GM23338 (cell line): ENCODE measurements around the gene BEND7. TPM values are rescaled to one million over a fixed set of nuclear protein-coding genes. Genes with fewer than 3 reads are reported as not detected.
A peak's percentile ranks its signal among the peaks of the same experiment; 100 is the strongest.

ENCODE experiments used
- ATAC-seq: fragments of 200-7000 bp; cut with Tn5 transposase; 3 replicates; pipeline ENCODE4 v1.9.1; 2020
- DNase-seq: peaks from one replicate; pipeline ENCODE4 v3.0.0-alpha.2; 2015; ENCODE audit warnings: low spot score
- H2AFZ ChIP-seq: fragments of 200-600 bp; sonication (generic); 2 replicates; pipeline ENCODE4 v1.8.0; 2016; ENCODE audit warnings: antibody characterized with exemption, mild to moderate bottlenecking, moderate library complexity
- H3F3A ChIP-seq: fragments of 200-600 bp; sonication (generic); replicated peaks from 2 replicates; pipeline ENCODE4 v1.8.0; 2017; ENCODE audit warnings: antibody characterized with exemption, mixed run types, low read depth
- H3K27ac ChIP-seq: fragments of 200-600 bp; sonication (generic); 2 replicates; pipeline ENCODE4 v1.6.1; 2016; ENCODE audit warnings: low read depth
- H3K27me3 ChIP-seq: fragments of 200-600 bp; sonication (generic); 2 replicates; pipeline ENCODE4 v1.8.0; 2016; ENCODE audit warnings: mild to moderate bottlenecking, mixed run types, moderate library complexity; ENCODE audit not compliant: insufficient read depth
- H3K36me3 ChIP-seq: fragments of 200-600 bp; sonication (generic); 2 replicates; pipeline ENCODE4 v1.8.0; 2016; ENCODE audit warnings: mild to moderate bottlenecking; ENCODE audit not compliant: insufficient read depth
- H3K4me1 ChIP-seq: fragments of 200-600 bp; sonication (generic); 2 replicates; pipeline ENCODE4 v1.8.0; 2016; ENCODE audit warnings: mild to moderate bottlenecking, moderate library complexity; ENCODE audit not compliant: insufficient read depth
- H3K4me2 ChIP-seq: fragments of 200-600 bp; sonication (generic); 2 replicates; pipeline ENCODE4 v1.7.1; 2017; ENCODE audit warnings: mixed run types
- H3K4me3 ChIP-seq: fragments of 200-600 bp; sonication (generic); 2 replicates; pipeline ENCODE4 v1.6.1; 2016; ENCODE audit warnings: mixed run types
- H3K79me2 ChIP-seq: fragments of 200-600 bp; sonication (generic); replicated peaks from 2 replicates; pipeline ENCODE4 v1.8.0; 2017; ENCODE audit warnings: mild to moderate bottlenecking; ENCODE audit not compliant: insufficient read depth
- H3K9me2 ChIP-seq: fragments of 200-600 bp; sonication (generic); 2 replicates; pipeline ENCODE4 v1.8.0; 2017; ENCODE audit not compliant: insufficient read depth
- H4K20me1 ChIP-seq: fragments of 200-600 bp; sonication (generic); replicated peaks from 2 replicates; pipeline ENCODE4 v1.8.0; 2017; ENCODE audit warnings: mild to moderate bottlenecking; ENCODE audit not compliant: insufficient read depth
- H3K27ac Mint-ChIP-seq: 2 replicates; pipeline ENCODE4 v1.8.0; 2020; ENCODE audit warnings: inconsistent platforms, mild to moderate bottlenecking, moderate library complexity, mixed read lengths
- H3K27me3 Mint-ChIP-seq: 3 replicates; pipeline ENCODE4 v1.8.0; 2022; ENCODE audit warnings: low read depth, mild to moderate bottlenecking, moderate library complexity, mixed read lengths, inconsistent platforms; ENCODE audit not compliant: insufficient read depth, poor library complexity
- H3K36me3 Mint-ChIP-seq: 3 replicates; pipeline ENCODE4 v1.8.0; 2021; ENCODE audit warnings: low read depth, mild to moderate bottlenecking, inconsistent platforms, moderate library complexity, mixed read lengths
- H3K4me1 Mint-ChIP-seq: 3 replicates; pipeline ENCODE4 v1.8.0; 2020; ENCODE audit warnings: mild to moderate bottlenecking, inconsistent platforms, mixed read lengths
- H3K4me3 Mint-ChIP-seq: 3 replicates; pipeline ENCODE4 v1.8.0; 2021; ENCODE audit warnings: moderate library complexity, mild to moderate bottlenecking, inconsistent platforms, mixed read lengths
- H3K9me3 Mint-ChIP-seq: 3 replicates; pipeline ENCODE4 v1.8.0; 2020; ENCODE audit warnings: moderate library complexity, mild to moderate bottlenecking, inconsistent platforms, mixed read lengths
- CREB1 ChIP-seq: fragments of 250-450 bp; sonication (Bioruptor Pico); IDR thresholded peaks from 2 replicates; pipeline ENCODE4 v1.5.0; 2020; ENCODE audit warnings: low read depth, mild to moderate bottlenecking, moderate library complexity
- CTCF ChIP-seq, 2 experiments: fragments of 200-600 bp in 1 of 2; sonication (generic) in 1 of 2; conservative IDR thresholded peaks; 2 replicates each; pipeline versions ENCODE4 v1.5.1 to v1.6.1; 2016 to 2017; ENCODE audit warnings: antibody characterized with exemption in 2 of 2, low read depth in 2 of 2, mild to moderate bottlenecking in 2 of 2, moderate library complexity in 1 of 2
- ETS1 ChIP-seq: IDR thresholded peaks from 2 replicates; pipeline ENCODE4 v1.6.1; 2016; ENCODE audit warnings: antibody characterized with exemption
- JUNB ChIP-seq: IDR thresholded peaks from one replicate; pipeline ENCODE4 v1.6.1; 2016; ENCODE audit warnings: antibody characterized with exemption; ENCODE audit not compliant: unreplicated experiment
- NANOG ChIP-seq: IDR thresholded peaks from 2 replicates; pipeline ENCODE4 v1.6.1; 2016; ENCODE audit warnings: antibody characterized with exemption, borderline replicate concordance
- STAT1 ChIP-seq: IDR thresholded peaks from one replicate; pipeline ENCODE4 v1.6.1; 2016; ENCODE audit warnings: antibody characterized with exemption; ENCODE audit not compliant: unreplicated experiment
- ZNF114 ChIP-seq: fragments of 250-450 bp; sonication (Bioruptor Pico); IDR thresholded peaks from 2 replicates; pipeline ENCODE4 v1.5.0; 2020; ENCODE audit warnings: mild to moderate bottlenecking, moderate library complexity
- polyA plus RNA-seq: library from polyadenylated mRNA; unstranded; fragments of >200 nt; fragmentation: Nextera tagmentation; extraction: Ambion mirVana; gene quantifications from 2 replicates; pipeline ENCODE4 v1.2.1, GENCODE V29; 2016
- total RNA-seq: library from RNA; depleted of rRNA; stranded (reverse); fragments of >200 nt; shearing (Covaris generic); gene quantifications from 2 replicates; pipeline ENCODE4 v1.2.3, GENCODE V29; 2014
- TF ChIP-seq, protein P1 (sequence below): fragments of 250-450 bp; sonication (Bioruptor Pico); IDR thresholded peaks from 2 replicates; pipeline ENCODE4 v1.5.0; 2020; ENCODE audit warnings: mild to moderate bottlenecking, moderate library complexity

The BEND7 gene
- total and polyA plus RNA-seq, 2 experiments from 2014 or later: 3.1 to 9.6 TPM

GRCh38 chr10:13518076-13518692 lies 10.6 kb downstream of the BEND7 start:
- TF ChIP-seq CTCF (conservative IDR thresholded peaks at IDR 0.05; ENCODE audit: low read depth in 2 of 2): peak; percentile 67 to 81
- no peak for TF ChIP-seq NANOG
- Histone ChIP-seq H3K79me2 (no peaks in the 10 kb centered on the region), H2AFZ (no peak overlapping the region), H3K27me3 (no peaks in the 10 kb centered on the region), H3K36me3 (no peaks in the 10 kb centered on the region), H3K27ac (no peak overlapping the region), H3K4me3 (no peak overlapping the region), H4K20me1 (no peaks in the 10 kb centered on the region), H3F3A (no peaks in the 10 kb centered on the region), H3K9me2 (no peaks in the 10 kb centered on the region), H3K4me2 (no peak overlapping the region), H3K4me1 (0 out of 2 replicates have a peak, but pooled peaks cover 3% of the 10 kb centered on the region)
- Mint-ChIP-seq H3K4me1 (peaks cover 12% of the 10 kb centered on the region), H3K4me3 (no peak overlapping the region), H3K27ac (0 out of 2 replicates have a peak overlapping the region, but pooled peaks have one; percentile 63), H3K9me3 (no peaks in the 10 kb centered on the region), H3K36me3 (no peaks in the 10 kb centered on the region), H3K27me3 (peaks cover 3% of the 10 kb centered on the region)
- peak; percentile 96 for ATAC-seq
- DNase-seq: peak; percentile 74

- Mint-ChIP-seq H3K36me3 (no peaks in the 10 kb centered on the region), H3K4me3 (no peak overlapping the region)
- H4K20me1 ChIP-seq: no peaks in the 10 kb centered on the region
- TF ChIP-seq ZNF114 (CRISPR knock-in tag) (no peak), ETS1 (no peak), STAT1 (no peak), CTCF (conservative IDR thresholded peaks at IDR 0.05; ENCODE audit: low read depth in 2 of 2) (no peak), JUNB (no peak), CREB1 (CRISPR knock-in tag) (no peak)
- TF ChIP-seq, protein P1, sequence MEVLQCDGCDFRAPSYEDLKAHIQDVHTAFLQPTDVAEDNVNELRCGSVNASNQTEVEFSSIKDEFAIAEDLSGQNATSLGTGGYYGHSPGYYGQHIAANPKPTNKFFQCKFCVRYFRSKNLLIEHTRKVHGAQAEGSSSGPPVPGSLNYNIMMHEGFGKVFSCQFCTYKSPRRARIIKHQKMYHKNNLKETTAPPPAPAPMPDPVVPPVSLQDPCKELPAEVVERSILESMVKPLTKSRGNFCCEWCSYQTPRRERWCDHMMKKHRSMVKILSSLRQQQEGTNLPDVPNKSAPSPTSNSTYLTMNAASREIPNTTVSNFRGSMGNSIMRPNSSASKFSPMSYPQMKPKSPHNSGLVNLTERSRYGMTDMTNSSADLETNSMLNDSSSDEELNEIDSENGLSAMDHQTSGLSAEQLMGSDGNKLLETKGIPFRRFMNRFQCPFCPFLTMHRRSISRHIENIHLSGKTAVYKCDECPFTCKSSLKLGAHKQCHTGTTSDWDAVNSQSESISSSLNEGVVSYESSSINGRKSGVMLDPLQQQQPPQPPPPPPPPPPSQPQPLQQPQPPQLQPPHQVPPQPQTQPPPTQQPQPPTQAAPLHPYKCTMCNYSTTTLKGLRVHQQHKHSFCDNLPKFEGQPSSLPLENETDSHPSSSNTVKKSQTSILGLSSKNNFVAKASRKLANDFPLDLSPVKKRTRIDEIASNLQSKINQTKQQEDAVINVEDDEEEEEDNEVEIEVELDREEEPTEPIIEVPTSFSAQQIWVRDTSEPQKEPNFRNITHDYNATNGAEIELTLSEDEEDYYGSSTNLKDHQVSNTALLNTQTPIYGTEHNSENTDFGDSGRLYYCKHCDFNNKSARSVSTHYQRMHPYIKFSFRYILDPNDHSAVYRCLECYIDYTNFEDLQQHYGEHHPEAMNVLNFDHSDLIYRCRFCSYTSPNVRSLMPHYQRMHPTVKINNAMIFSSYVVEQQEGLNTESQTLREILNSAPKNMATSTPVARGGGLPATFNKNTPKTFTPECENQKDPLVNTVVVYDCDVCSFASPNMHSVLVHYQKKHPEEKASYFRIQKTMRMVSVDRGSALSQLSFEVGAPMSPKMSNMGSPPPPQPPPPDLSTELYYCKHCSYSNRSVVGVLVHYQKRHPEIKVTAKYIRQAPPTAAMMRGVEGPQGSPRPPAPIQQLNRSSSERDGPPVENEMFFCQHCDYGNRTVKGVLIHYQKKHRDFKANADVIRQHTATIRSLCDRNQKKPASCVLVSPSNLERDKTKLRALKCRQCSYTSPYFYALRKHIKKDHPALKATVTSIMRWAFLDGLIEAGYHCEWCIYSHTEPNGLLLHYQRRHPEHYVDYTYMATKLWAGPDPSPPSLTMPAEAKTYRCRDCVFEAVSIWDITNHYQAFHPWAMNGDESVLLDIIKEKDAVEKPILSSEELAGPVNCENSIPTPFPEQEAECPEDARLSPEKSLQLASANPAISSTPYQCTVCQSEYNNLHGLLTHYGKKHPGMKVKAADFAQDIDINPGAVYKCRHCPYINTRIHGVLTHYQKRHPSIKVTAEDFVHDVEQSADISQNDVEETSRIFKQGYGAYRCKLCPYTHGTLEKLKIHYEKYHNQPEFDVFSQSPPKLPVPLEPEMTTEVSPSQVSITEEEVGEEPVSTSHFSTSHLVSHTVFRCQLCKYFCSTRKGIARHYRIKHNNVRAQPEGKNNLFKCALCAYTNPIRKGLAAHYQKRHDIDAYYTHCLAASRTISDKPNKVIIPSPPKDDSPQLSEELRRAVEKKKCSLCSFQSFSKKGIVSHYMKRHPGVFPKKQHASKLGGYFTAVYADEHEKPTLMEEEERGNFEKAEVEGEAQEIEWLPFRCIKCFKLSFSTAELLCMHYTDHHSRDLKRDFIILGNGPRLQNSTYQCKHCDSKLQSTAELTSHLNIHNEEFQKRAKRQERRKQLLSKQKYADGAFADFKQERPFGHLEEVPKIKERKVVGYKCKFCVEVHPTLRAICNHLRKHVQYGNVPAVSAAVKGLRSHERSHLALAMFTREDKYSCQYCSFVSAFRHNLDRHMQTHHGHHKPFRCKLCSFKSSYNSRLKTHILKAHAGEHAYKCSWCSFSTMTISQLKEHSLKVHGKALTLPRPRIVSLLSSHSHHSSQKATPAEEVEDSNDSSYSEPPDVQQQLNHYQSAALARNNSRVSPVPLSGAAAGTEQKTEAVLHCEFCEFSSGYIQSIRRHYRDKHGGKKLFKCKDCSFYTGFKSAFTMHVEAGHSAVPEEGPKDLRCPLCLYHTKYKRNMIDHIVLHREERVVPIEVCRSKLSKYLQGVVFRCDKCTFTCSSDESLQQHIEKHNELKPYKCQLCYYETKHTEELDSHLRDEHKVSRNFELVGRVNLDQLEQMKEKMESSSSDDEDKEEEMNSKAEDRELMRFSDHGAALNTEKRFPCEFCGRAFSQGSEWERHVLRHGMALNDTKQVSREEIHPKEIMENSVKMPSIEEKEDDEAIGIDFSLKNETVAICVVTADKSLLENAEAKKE (CRISPR knock-in tag): no peak
Observed at GRCh38 chr10:13517675-13518074, 11.1 kb downstream of the BEND7 start.

More at GRCh38 chr10:13517675-13518074, 11.1 kb downstream of the BEND7 start:
- no peak overlapping the region for H3K27ac ChIP-seq
- no peaks in the 10 kb centered on the region for H3K79me2 ChIP-seq
- H3K9me2 ChIP-seq: no peaks in the 10 kb centered on the region
- H3K27me3 ChIP-seq: no peaks in the 10 kb centered on the region
- H3F3A ChIP-seq: no peaks in the 10 kb centered on the region
- Mint-ChIP-seq H3K27me3 (peaks cover 3% of the 10 kb centered on the region), H3K4me1 (peaks cover 12% of the 10 kb centered on the region), H3K9me3 (no peaks in the 10 kb centered on the region), H3K27ac (peak overlapping the region; percentile 63; the same call in 1 of the 2 replicates)
- no peak for DNase-seq
- 0 out of 2 replicates have a peak overlapping the region, but pooled peaks have one; percentile 56 for H2AFZ ChIP-seq
- H3K4me3 ChIP-seq: no peak overlapping the region
- 0 out of 2 replicates have a peak, but pooled peaks cover 3% of the 10 kb centered on the region for H3K4me1 ChIP-seq
- H3K4me2 ChIP-seq: no peak overlapping the region
- no peak for ATAC-seq
- no peaks in the 10 kb centered on the region for H3K36me3 ChIP-seq
